Muscle layer of duodenum (tissue), 2 donors: ENCODE data around the gene RGS7.
"Not testable (repeated sequence)": the region's sequence is repeated elsewhere in the genome, so short reads cannot be mapped to it uniquely, and the experiment has no call there.

Source experiments
- H3K27ac ChIP-seq: one replicate; pipeline ENCODE4 v1.7.0; 2013; ENCODE audit warnings: mild to moderate bottlenecking, low read length
- H3K27me3 ChIP-seq: one replicate; pipeline ENCODE4 v1.7.0; 2013; ENCODE audit warnings: low read depth, mild to moderate bottlenecking, control low read depth, low read length
- H3K36me3 ChIP-seq, 2 donors: one replicate each; pipeline ENCODE4 v1.7.0; 2013; ENCODE audit warnings: low read length in 2 of 2, control low read depth in 1 of 2, mild to moderate bottlenecking in 1 of 2; ENCODE audit not compliant: insufficient read depth in 2 of 2, control insufficient read depth in 1 of 2
- H3K4me1 ChIP-seq, 2 donors: one replicate each; pipeline ENCODE4 v1.7.0; 2013; ENCODE audit warnings: low read length in 2 of 2, mild to moderate bottlenecking in 2 of 2, control low read depth in 1 of 2, moderate library complexity in 1 of 2; ENCODE audit not compliant: insufficient read depth in 2 of 2, control insufficient read depth in 1 of 2
- H3K4me3 ChIP-seq, 2 donors: one replicate each; pipeline ENCODE4 v1.7.0; 2013; ENCODE audit warnings: low read length in 2 of 2, low read depth in 1 of 2, mild to moderate bottlenecking in 1 of 2
- H3K9me3 ChIP-seq, 2 donors: one replicate each; pipeline ENCODE4 v1.7.0; 2013; ENCODE audit warnings: low read length in 2 of 2, control low read depth in 1 of 2, mild to moderate bottlenecking in 1 of 2; ENCODE audit not compliant: control insufficient read depth in 1 of 2
- donor health status: healthy.

The RGS7 gene

DNA sequence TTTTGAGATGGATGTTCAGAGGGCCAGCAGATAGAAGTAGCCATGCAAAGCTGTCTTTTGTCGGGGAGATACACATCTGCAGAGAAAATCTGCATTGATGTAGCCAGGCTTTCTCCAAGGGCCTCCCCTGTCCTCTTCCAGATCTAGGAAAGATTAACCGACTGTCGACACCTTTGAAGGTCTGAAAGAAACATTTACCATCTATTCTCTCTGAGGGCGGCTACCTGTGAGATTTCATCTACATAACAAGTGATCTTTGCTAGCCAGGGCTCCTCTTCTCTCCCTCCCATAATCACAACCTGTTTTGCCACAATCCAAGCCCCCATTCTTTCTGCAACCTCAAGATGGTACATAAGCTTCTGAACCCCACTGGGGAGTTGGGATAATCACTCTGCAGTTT is 193.6 kb downstream of the RGS7 start:
- Histone ChIP-seq H3K27ac (no peak overlapping the region), H3K9me3 (peaks cover 0 to 2% of the 10 kb centered on the region in 2 donors), H3K4me1 (no peaks in the 10 kb centered on the region), H3K27me3 (no peaks in the 10 kb centered on the region), H3K36me3 (no peaks in the 10 kb centered on the region), H3K4me3 (no peak overlapping the region)

DNA sequence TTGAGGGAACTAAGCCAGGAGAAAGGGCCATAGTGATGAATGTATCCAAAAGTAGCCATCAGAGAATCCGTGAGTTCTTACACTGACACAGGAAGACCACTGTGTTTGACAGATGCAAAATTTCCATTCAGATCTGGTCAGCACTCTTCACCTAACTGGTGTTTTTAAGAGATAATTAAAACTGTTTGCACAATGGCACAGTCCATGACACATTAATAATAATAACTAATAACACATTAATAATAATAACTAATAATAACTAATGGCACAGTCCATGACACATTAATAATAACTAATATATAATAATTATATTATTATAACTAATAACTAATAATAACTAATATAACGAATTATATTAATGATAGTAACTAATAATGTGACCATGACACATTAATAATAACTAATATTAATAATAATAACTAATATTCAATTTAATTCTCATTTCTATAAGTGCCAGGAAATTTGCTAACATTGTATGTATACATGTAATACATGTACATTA is 195.8 kb downstream of the RGS7 start:
- Histone ChIP-seq H3K27me3 (no peaks in the 10 kb centered on the region), H3K36me3 (no peaks in the 10 kb centered on the region), H3K9me3 (peaks cover 0 to 2% of the 10 kb centered on the region in 2 donors), H3K4me1 (no peaks in the 10 kb centered on the region), H3K4me3 (no peak overlapping the region), H3K27ac (no peak overlapping the region)

DNA sequence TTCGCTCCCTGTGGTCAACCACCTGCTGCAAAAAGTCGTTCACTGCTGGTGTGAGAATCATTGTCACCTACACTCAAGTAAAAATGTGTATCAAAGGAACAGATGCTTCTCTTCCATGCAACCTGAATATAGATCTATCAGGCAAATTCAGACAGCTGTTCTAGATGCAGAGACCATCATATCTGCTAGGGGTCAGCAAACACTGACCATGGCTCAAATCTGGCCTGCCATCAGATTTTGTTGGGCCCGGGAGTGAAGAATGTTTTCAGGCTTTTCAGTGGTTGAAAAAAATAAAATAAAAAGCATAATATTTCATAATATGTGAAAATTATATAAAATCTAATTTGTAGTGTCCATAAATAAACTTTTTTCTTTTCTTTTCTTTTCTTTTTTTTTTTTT is 199.6 kb downstream of the RGS7 start:
- no peak overlapping the region for H3K4me3 ChIP-seq
- H3K27me3 ChIP-seq = no peaks in the 10 kb centered on the region
- no peak overlapping the region for H3K27ac ChIP-seq
- no peaks in the 10 kb centered on the region for H3K36me3 ChIP-seq
- H3K4me1 ChIP-seq = no peaks in the 10 kb centered on the region
- H3K9me3 ChIP-seq = no peaks in the 10 kb centered on the region

DNA sequence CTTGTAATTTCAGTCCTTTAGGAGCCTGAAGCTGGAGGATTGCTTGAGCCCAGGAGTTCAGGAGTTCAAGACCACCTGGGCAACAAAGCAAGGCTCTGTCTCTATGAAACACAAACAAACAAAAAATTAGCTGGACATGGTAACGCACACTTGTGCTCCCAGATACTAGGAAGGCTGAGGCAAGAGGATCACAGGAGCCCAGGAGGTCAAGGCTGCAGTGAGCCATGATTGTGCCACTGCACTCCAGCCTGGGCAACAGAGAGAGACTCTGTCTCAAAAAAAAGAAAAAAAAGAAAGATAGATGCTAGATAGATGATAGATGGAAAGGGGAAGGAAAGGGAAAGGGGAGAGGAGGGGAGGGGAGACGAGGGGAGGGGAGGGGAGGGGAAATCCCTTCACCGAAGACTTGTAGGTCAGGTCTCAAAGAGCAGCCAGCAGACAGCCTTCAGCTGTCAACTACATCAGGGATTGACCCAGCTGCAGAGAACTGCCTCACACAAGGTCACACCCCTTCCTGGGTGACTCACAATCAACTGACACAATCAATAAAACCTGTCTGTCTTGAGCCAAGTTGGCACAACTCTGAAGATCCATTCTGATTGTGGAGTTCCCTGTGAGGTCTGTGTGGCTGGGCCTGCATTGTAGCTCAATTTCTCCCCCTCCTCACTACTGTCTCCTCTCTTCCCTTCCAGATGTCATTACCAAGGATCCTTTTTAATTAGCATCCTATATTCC is 200.6 kb downstream of the RGS7 start:
- H3K4me3 ChIP-seq = no peak overlapping the region
- H3K27ac ChIP-seq = no peak overlapping the region
- H3K27me3 ChIP-seq = no peaks in the 10 kb centered on the region
- no peaks in the 10 kb centered on the region for H3K36me3 ChIP-seq
- H3K4me1 ChIP-seq = no peaks in the 10 kb centered on the region
- no peaks in the 10 kb centered on the region for H3K9me3 ChIP-seq

DNA sequence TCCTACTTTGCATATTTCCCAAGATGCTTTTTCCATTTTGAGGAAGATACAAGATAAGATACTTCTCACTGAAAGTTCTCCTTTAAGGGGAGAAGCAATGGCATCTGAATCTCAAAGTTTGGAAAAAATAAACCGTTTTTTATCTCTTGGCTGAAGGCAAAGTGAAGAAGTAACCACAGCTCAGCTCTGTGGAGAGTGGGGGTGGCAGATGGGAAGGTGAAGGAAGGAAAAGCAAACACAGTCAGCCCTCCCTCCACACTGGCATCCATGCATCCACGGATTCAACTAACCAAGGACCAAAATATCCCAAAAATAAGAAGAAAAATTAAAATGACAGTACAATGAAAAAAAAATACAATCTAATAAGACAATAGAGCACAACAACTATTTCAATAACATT is 211.1 kb downstream of the RGS7 start:
- H3K4me3 ChIP-seq = no peak overlapping the region
- no peaks in the 10 kb centered on the region for H3K4me1 ChIP-seq
- H3K27me3 ChIP-seq = no peaks in the 10 kb centered on the region
- H3K9me3 ChIP-seq = no peaks in the 10 kb centered on the region
- no peak overlapping the region for H3K27ac ChIP-seq
- H3K36me3 ChIP-seq = no peaks in the 10 kb centered on the region

DNA sequence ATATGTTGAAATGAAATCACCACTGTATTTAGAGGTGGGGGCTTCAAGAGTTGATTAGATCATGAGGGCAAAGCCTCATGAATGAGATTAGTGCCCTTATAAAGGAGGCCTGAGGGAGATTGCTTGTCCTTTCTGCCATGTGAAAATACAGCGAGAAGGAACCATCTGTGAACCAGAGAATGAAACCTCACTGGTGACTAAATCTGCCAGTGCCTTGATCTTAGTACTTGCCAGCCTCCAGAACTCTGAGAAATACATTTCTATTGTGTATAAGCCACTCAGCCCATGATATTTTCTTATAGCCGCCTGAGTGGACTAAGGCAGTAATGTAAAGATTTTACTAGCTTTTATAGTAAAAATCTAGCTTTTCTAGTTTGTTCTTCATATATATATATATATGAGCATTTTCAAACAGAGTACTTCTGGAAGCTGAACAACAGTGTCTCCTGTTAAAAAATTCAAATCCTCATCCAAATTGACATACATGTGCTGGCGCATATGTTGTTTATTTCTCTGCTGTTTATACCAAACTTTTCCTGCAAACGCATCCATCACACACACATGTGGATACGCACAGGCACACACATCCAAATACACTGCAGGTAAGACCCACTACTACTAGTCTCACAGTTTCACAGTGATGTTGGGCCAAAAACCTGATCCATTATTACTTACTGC is 213.1 kb downstream of the RGS7 start:
- Histone ChIP-seq H3K4me1 (no peaks in the 10 kb centered on the region), H3K27ac (no peak overlapping the region), H3K4me3 (no peak overlapping the region), H3K36me3 (no peaks in the 10 kb centered on the region), H3K9me3 (no peaks in the 10 kb centered on the region), H3K27me3 (no peaks in the 10 kb centered on the region)

DNA sequence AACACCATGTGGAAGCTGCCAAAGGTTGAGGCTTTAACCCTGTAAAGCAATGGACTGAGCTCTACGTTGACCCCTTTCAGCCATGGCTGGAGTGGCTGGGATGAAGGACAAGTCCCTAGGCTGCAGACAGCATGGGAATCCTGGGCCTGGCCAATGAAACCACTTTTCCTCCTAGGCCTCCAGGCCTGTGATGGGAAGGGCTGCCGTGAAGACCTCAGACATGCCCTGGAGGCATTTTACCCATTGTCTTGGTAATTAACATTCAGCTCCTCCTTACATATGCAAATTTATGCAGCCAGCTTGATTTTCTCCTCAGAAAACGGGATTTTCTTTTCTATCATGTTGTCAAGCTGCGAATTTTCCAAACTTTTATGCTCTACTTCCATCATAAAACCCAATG is 214.5 kb downstream of the RGS7 start:
- H3K36me3 ChIP-seq = no peaks in the 10 kb centered on the region
- no peak overlapping the region for H3K4me3 ChIP-seq
- H3K27me3 ChIP-seq = no peaks in the 10 kb centered on the region
- no peaks in the 10 kb centered on the region for H3K9me3 ChIP-seq
- no peaks in the 10 kb centered on the region for H3K4me1 ChIP-seq
- no peak overlapping the region for H3K27ac ChIP-seq

DNA sequence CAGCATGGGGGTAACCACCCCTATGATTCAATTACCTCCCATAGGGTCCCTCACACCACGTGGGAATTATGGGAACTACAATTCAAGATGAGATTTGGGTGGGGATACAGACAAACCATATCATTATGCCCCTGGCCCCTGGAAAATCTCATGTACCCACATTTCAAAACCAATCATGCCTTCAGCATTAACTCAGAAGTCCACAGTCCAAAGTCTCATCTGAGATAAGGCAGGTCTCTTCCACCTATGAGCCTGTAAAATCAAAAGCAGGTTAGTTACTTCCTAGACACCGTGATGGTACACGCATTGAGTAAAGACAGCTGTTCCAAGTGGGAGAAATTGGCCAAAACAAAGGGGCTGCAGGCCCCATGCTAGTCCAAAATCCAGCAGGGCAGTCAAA is 215.4 kb downstream of the RGS7 start:
- H3K4me1 ChIP-seq, H3K27ac ChIP-seq, H3K36me3 ChIP-seq, H3K27me3 ChIP-seq, H3K4me3 ChIP-seq, H3K9me3 ChIP-seq: not testable (repeated sequence)

DNA sequence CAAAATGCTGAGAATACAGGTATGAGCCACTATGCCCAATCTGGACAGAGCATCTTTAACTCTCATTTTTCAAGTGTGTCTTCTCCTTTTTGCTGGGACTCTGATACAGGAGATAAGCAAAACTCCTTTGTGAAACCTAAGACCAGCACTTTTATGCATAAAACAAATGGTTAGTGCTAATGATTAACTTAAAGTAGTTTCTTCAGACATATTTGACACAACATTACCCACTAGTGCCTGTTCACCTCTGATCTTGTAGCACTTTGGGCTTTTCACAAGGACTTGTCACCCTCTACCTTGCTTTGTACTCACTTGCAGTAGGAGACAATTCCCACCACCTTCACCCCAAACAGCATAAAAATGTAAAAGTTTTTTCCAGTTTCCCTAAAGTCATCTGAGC is 216.3 kb downstream of the RGS7 start:
- Histone ChIP-seq H3K36me3 (no peaks in the 10 kb centered on the region), H3K9me3 (no peaks in the 10 kb centered on the region), H3K4me3 (no peak overlapping the region), H3K4me1 (no peaks in the 10 kb centered on the region), H3K27ac (no peak overlapping the region), H3K27me3 (no peaks in the 10 kb centered on the region)

DNA sequence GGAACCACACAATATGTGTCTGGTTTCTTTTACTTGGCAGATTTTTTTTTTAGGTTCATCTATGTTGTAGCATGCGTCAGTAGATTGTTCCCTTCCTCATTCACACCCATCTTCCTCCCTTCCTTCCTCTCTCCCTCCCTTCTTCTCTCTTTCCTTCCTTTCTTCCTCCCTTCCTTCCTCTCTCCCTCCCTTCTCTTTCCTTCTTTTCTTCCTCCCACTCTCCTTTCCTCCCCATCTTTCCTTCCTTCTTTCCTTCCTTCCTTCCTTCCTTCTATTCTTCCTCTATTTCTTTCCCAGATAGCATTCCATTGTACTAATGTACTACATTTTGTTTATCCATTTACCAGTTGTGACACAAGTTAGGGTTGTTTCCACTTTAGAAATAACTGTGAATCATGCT is 218.0 kb downstream of the RGS7 start:
- H3K27ac ChIP-seq = no peak overlapping the region
- no peaks in the 10 kb centered on the region for H3K4me1 ChIP-seq
- no peaks in the 10 kb centered on the region for H3K27me3 ChIP-seq
- H3K4me3 ChIP-seq = no peak overlapping the region
- H3K9me3 ChIP-seq = no peaks in the 10 kb centered on the region
- no peaks in the 10 kb centered on the region for H3K36me3 ChIP-seq

DNA sequence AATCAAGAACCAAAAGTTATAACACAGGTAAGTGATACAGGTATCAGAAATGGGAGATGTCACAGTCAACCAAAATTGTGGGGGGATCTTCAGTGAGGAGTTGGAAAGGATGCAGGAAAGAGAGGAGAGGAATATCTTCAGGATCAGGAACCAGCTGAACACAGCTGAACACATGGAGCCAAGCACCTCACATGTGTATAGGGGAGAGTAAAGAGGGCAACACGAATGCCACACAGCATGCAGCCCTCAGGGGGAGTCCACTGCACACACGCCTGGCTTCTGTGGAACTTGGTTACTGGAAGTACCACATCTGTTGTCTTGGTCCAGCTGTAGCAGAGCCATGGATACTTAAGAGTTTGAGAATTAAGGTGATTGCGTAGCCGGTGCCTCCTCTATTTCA is 218.8 kb downstream of the RGS7 start:
- no peaks in the 10 kb centered on the region for H3K9me3 ChIP-seq
- H3K4me1 ChIP-seq = no peaks in the 10 kb centered on the region
- H3K27me3 ChIP-seq = no peaks in the 10 kb centered on the region
- no peak overlapping the region for H3K27ac ChIP-seq
- no peak overlapping the region for H3K4me3 ChIP-seq
- no peaks in the 10 kb centered on the region for H3K36me3 ChIP-seq

DNA sequence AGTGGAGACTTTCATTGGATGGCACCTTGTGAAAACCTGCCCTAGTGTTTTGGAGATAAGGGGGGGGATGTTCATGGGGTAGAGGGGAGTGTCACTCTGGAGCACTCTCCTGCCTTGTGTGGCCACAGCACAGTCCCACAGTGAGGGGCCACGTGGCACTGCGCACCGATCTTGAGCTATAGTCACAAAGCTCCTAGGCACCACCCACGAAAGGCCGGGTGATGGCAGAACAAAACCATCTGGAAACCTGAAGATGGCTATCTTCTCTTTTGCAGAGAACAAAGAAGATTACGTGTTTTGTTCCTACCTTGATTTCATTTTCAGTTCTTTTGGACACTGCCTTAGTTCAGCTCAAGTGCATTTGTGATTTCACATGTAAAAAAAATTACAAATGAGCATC is 220.6 kb downstream of the RGS7 start:
- H3K27me3 ChIP-seq = no peaks in the 10 kb centered on the region
- H3K27ac ChIP-seq = no peak overlapping the region
- H3K4me1 ChIP-seq = no peaks in the 10 kb centered on the region
- H3K4me3 ChIP-seq = no peak overlapping the region
- H3K36me3 ChIP-seq = no peaks in the 10 kb centered on the region
- H3K9me3 ChIP-seq = no peaks in the 10 kb centered on the region
